Measurements from ENCODE around the gene ALDH1L1. TPM values are rescaled to one million over a fixed set of nuclear protein-coding genes. Genes with fewer than 3 reads are reported as not detected.

ALDH1L1 gene
- total RNA-seq, 2 donors from 2014 or later: 0.24 to 0.26 TPM

DNA sequence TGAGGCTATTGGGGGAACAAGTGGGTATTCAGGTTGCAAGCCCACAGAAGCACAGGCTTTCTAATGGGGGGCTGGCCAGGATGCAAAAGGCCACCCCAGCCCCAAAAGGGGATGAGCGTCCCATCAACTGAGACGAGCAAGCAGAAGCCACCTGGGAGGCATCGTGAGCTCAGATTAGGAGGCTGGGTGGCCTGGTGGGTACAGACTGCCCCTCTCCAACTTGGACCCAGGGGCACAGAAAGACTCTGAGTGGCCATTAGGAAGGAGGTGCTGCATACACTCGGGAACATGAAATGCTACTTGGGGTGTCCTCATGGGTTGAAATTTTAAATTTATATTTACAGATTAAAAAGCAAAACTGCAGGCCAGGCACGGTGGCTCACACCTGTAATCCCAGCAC is 125.5 kb downstream of the ALDH1L1 start:
- Mint-ChIP-seq H3K4me3 (no peak overlapping the region), H3K27ac (no peak overlapping the region), H3K9me3 (no peaks in the 10 kb centered on the region), H3K4me1 (no peaks in the 10 kb centered on the region), H3K36me3 (ENCODE audit: low read depth) (peaks cover 11% of the 10 kb centered on the region), H3K27me3 (no peaks in the 10 kb centered on the region)
- ATAC-seq (replicated peaks): no peak

DNA sequence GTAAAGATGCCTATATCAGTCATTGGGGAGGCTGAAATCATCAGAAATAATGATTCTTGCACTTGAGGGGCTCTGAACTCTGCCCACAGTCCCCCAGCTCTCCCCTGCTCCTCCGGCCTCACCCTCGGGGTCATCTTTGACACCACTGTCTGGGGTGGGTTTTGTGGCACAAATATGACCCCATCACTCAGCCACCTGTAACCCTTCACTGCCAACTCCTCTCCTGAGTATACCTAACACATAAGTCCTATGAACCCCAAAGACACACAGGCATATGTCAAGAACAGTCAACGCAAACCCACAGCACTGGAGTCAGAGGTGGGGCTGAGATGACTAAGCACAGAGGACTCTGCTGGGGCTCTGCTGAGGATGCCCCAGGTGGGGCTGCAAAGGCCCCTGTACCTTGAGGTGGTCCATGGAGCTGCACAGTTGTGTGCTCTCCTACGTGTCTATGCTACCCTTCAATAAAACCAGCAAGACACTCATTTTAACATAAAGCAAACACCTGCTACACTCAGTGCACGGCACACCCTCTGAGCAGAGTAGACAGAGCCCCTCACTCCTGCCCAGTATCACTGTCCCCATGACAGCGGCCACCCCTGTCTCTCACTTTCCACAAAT is 126.3 kb downstream of the ALDH1L1 start:
- Mint-ChIP-seq H3K9me3 (no peaks in the 10 kb centered on the region), H3K27me3 (no peaks in the 10 kb centered on the region), H3K27ac (peak overlapping the region; percentile 71), H3K4me1 (no peaks in the 10 kb centered on the region), H3K4me3 (no peak overlapping the region), H3K36me3 (ENCODE audit: low read depth) (peaks cover 8% of the 10 kb centered on the region)
- peak; percentile 44 for ATAC-seq (replicated peaks)

Other genes starting within 250 kb of the ALDH1L1 start
- gene ROPN1B, start 211.4 kb downstream of the ALDH1L1 start, total RNA-seq: not detected
- gene SLC41A3, start 96.5 kb downstream of the ALDH1L1 start, total RNA-seq: 10 to 100 TPM; 33.1 to 50.8 TPM
- gene KLF15, start 176.8 kb upstream of the ALDH1L1 start, total RNA-seq: under 1 TPM in 1 of 2 donors, not detected in 1; 0.16 TPM
- not detected for gene CFAP100, start 214.3 kb upstream of the ALDH1L1 start, total RNA-seq